Endothelial cell of umbilical vein (primary cell): ENCODE data around the gene STK32C.

ENCODE experiments used
- EZH2 ChIP-seq: IDR thresholded peaks from 2 replicates; pipeline ENCODE4 v1.6.1; 2012; ENCODE audit warnings: borderline replicate concordance, low read depth, mild to moderate bottlenecking, moderate library complexity, low read length, inconsistent platforms; ENCODE audit not compliant: severe bottlenecking
- MYC ChIP-seq: IDR thresholded peaks from one replicate; pipeline ENCODE4 v1.6.1; 2011; ENCODE audit warnings: mild to moderate bottlenecking, low read depth, low read length
- POLR2A ChIP-seq: IDR thresholded peaks from 2 replicates; pipeline ENCODE4 v1.6.1; 2012; ENCODE audit warnings: low read depth, mild to moderate bottlenecking, control low read depth, low read length
- POLR2AphosphoS5 ChIP-seq: IDR thresholded peaks from 2 replicates; pipeline ENCODE4 v1.6.1; 2012; ENCODE audit warnings: low read depth, mild to moderate bottlenecking, control low read depth, low read length, moderate library complexity; ENCODE audit not compliant: insufficient read depth
- TF ChIP-seq, protein P1 (sequence below), 2 donors: IDR thresholded peaks; 1 replicate in 1 of 2; 2 replicates in 1 of 2; pipeline ENCODE4 v1.5.1; 2011; ENCODE audit warnings: low read length in 2 of 2, mild to moderate bottlenecking in 2 of 2, moderate library complexity in 2 of 2, control low read depth in 1 of 2, inconsistent platforms in 1 of 2, low read depth in 1 of 2; ENCODE audit not compliant: insufficient read depth in 1 of 2; ENCODE audit errors: extremely low read depth in 1 of 2

- TF ChIP-seq POLR2A (no peak), POLR2AphosphoS5 (no peak), EZH2 (no peak), MYC (no peak)
- TF ChIP-seq, protein P1, sequence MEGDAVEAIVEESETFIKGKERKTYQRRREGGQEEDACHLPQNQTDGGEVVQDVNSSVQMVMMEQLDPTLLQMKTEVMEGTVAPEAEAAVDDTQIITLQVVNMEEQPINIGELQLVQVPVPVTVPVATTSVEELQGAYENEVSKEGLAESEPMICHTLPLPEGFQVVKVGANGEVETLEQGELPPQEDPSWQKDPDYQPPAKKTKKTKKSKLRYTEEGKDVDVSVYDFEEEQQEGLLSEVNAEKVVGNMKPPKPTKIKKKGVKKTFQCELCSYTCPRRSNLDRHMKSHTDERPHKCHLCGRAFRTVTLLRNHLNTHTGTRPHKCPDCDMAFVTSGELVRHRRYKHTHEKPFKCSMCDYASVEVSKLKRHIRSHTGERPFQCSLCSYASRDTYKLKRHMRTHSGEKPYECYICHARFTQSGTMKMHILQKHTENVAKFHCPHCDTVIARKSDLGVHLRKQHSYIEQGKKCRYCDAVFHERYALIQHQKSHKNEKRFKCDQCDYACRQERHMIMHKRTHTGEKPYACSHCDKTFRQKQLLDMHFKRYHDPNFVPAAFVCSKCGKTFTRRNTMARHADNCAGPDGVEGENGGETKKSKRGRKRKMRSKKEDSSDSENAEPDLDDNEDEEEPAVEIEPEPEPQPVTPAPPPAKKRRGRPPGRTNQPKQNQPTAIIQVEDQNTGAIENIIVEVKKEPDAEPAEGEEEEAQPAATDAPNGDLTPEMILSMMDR (IDR thresholded peaks at IDR 0.05; ENCODE audit: extremely low read depth in 1 of 2, insufficient read depth in 1 of 2, low read depth in 1 of 2, low read length in 2 of 2): no peak
Measured at GRCh38 chr10:132179551-132180392, 128.0 kb downstream of the STK32C start.
